ENCODE data around the gene PRLR.

PRLR gene

GRCh38 chr5:35236770-35237169, 6.5 kb upstream of the PRLR start:
- DNase-seq (ENCODE audit: low read depth in 1 of 2, low spot score in 1 of 2), result no peak

- DNase-seq (ENCODE audit: low read depth in 1 of 2, low spot score in 1 of 2), result no peak
Observed at GRCh38 chr5:35233601-35234000, 3.3 kb upstream of the PRLR start.

DNA sequence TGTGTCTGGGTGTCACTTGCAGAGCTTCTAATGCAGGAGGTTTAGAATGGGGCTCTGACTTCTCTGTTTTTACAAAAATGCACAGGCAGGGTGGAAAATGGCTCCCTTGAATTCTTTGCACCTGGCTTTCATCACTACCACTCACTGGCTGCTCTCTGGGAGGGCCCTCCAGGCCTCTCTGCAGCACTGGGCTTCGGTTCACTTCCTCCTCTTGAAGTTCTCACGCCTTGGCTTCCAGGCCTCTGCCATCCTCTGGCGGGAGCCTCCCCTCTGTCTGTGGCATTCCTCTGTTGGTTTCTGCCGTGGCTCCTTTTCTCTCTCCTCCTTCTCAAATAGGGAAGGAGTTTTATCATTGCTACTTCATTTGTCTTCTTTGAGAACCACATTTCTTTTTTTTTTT, 2.8 kb upstream of the PRLR start:
- DNase-seq (ENCODE audit: low read depth in 1 of 2, low spot score in 1 of 2), result no peak

GRCh38 chr5:35232124-35232523, 1.8 kb upstream of the PRLR start:
- no peak for DNase-seq (ENCODE audit: low read depth in 1 of 2, low spot score in 1 of 2)

- DNase-seq (ENCODE audit: low read depth in 1 of 2, low spot score in 1 of 2), result no peak
Observed at GRCh38 chr5:35229076-35230037, 930 bp downstream of the PRLR start.

DNA sequence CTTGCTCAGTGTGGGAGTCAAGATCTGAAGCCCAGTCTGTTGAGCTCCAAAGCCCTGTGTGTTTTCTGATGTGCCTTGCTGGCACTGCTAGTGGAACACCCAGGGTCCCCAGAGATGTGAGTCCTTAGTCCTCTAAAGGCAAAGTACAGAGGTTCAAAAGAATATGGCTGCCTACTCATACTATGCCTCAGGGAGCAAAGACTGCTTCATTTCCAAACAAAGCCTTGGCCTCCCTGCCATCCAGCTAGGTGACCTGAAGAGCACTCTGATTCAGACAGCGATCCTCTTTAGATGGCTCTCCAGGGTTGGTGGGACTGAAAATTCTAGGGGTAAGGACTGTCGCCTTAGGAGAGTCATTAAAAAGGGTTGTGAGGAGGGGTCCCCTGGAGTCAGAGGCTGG, 2.0 kb downstream of the PRLR start:
- DNase-seq (ENCODE audit: low read depth in 1 of 2, low spot score in 1 of 2), result no peak

DNA sequence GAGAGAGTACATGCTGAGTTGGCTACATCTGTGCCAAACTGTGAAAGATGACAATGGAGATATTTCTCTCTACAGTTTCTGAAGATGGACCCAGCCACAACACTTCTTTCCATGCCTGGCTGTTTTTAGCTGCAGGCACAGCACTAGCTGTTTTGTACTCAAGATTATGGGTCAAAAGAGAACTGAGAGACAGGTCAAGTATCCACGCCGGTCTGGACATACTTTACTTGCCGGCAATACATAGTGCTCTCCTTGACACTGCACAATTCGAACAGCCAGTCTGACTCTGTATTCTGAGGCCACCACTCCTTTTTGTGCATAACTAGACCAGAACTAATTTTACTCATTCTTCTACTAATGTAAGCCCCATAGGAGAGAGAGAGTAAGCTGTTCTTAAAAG, 2.6 kb downstream of the PRLR start:
- DNase-seq (ENCODE audit: low read depth in 1 of 2, low spot score in 1 of 2), result no peak

- no peak for DNase-seq (ENCODE audit: low read depth in 1 of 2, low spot score in 1 of 2)
Observed at GRCh38 chr5:35223787-35224395, 6.4 kb downstream of the PRLR start.

- DNase-seq (ENCODE audit: low read depth in 1 of 2, low spot score in 1 of 2), result no peak
Observed at GRCh38 chr5:35220967-35221366, 9.3 kb downstream of the PRLR start.

DNA sequence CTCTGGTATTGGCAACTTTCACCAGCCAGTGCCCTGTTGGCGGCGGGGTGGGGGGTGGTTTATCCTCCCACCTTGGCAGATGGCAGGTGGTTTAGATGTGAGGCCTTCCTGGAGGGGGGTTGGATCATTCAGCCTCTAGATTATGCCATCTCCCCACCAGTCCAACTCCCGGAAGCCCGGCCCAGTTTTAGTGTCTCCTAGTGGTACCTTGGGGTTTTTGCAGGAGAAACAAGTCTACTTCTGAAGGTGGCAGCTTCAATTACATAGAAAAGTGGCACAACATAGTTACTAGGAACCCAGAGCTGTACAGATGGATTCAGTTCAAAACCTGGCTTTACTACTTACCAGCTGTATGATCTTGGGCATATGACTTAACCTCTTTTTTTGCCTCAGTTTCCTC, 11.3 kb downstream of the PRLR start:
- no peak for DNase-seq (ENCODE audit: low read depth in 1 of 2, low spot score in 1 of 2)

GRCh38 chr5:35214051-35214450, 16.2 kb downstream of the PRLR start:
- DNase-seq (ENCODE audit: low read depth in 1 of 2, low spot score in 1 of 2), result no peak

DNA sequence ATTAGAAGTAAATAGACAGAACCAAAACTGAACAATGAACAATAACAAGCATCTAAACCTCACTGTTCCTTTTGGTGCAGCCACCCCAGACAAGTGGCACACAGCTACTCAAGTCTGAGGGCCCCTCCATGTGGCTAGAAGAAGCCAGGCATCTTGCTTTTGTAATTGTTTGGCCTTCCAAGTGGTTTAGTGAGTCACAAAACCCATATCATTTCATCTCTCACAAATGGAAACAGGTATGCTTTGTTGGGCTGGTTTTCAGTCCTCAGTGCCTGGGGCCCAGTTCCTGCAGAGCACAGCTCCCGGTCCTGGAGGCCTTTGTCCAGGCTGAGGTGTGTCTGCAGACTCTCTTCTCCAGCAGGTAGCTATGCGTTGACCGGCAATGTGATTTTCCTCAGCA, 16.7 kb downstream of the PRLR start:
- DNase-seq (ENCODE audit: low read depth in 1 of 2, low spot score in 1 of 2), result no peak

- no peak for DNase-seq (ENCODE audit: low read depth in 1 of 2, low spot score in 1 of 2)
Observed at GRCh38 chr5:35212122-35212982, 17.9 kb downstream of the PRLR start.

DNA sequence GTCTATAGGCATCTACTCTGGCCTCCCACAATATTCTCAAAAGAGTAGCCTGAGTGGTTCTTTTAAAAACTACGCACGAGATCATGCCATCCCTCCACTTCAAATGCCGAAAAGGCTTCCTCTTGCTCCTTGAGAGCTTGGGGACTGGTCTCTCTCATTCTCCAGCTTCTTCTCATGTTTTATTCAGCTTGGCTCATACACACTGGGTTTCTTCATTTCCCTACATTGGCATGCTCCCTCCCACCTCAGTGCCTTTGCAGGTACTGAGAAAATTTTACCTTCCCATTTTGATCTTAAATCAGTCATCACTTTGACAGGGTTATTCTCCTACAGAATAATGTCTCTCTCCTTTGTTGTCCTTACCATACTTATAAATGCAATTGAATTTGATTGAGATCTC, 20.4 kb downstream of the PRLR start:
- no peak for DNase-seq (ENCODE audit: low read depth in 1 of 2, low spot score in 1 of 2)

DNA sequence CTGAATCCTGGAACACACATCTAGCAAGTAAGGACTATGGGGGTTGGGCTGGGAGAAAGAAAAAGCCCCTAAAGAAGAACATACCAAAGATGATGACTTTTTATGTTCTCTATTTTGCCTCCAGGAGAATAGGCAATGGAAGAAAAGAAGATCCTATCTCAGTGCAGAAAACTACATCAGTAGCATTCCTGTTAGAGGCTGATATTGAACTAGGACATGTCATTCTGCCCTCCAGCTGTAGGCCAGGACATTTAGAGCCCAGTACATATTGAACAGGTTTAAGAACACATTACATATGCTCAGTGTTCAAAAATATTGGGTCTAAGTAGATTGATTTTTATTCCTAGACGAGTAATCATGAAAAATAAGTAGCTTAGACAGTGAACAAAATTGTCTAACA, 24.7 kb downstream of the PRLR start:
- no peak for DNase-seq (ENCODE audit: low read depth in 1 of 2, low spot score in 1 of 2)

DNA sequence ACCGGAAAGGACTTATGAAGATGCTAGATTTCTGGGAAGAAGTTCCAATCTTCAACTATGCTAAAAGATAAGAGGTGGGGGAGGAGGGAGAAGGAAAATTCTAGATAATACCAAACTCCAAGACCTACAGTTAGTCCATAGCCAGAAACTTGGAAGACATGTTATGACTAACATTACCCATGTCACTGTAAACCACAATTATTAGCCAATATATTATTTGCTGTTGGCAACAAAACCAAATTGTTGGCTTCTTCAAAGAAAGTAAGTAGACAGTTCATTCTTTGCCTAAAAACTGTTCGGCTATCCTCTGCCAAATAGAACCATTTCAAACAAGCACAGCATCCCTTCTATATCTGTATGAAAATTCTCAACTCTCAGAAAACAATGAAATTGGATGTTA, 25.1 kb downstream of the PRLR start:
- no peak for DNase-seq (ENCODE audit: low read depth in 1 of 2, low spot score in 1 of 2)

DNA sequence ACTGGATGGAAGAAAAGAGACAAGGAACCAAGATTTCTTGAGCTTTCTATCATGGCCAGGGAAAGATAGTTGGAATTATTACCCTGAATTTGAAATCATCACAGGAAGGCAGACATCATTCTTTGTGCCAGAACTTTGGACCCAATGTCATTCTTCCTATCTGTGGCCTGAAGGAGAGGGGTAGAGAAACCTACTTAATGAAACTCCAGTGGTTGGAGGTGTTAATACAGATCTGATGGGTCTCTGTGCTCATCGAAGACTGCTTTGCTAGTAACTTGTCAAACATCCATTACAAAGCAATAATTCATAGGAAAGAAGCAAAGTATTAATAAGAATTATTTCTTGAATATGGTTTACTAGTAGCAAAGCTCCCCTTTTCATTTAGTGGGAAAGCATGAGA, 26.9 kb downstream of the PRLR start:
- no peak for DNase-seq (ENCODE audit: low read depth in 1 of 2, low spot score in 1 of 2)

GRCh38 chr5:35202319-35203111, 27.8 kb downstream of the PRLR start:
- peak in 1 of 2 donors; percentile 5 for DNase-seq (ENCODE audit: low read depth in 1 of 2, low spot score in 1 of 2)

- no peak for DNase-seq (ENCODE audit: low read depth in 1 of 2, low spot score in 1 of 2)
Observed at GRCh38 chr5:35201291-35201690, 29.0 kb downstream of the PRLR start.

DNA sequence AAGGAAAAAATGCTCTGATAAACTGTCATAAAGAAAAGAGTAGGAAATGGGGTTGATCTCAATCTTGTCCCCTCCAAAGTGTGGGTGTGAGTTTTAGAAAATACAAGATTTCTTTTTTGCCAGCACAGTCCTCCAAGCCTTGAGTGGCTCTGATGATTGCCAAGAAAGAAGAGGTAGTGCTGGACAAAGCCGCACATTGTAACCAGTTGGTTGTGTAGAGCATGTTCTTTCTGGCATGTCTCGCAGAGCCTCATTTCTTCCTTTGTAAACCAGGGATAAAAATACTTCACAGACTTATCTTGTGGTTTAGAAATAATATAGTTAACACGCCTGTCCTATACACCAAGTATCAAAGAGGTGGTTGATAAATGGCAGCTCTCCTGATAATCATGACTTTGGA, 30.4 kb downstream of the PRLR start:
- DNase-seq (ENCODE audit: low read depth in 1 of 2, low spot score in 1 of 2), result no peak

- no peak for DNase-seq (ENCODE audit: low read depth in 1 of 2, low spot score in 1 of 2)
Observed at GRCh38 chr5:35198686-35199085, 31.6 kb downstream of the PRLR start.
